HG02938 (cell line): ENCODE data around the gene ZFPM1.
"Not testable (repeated sequence)": the region's sequence is repeated elsewhere in the genome, so short reads cannot be mapped to it uniquely, and the experiment has no call there.

ENCODE experiments used
- ATAC-seq: cut with Tn5 transposase; IDR thresholded peaks from one replicate; pipeline ENCODE4 v1.9.1; 2021; ENCODE audit warnings: mild to moderate bottlenecking, moderate library complexity; ENCODE audit not compliant: unreplicated experiment

Gene ZFPM1

GRCh38 chr16:88478889-88479792 lies 26.1 kb downstream of the ZFPM1 start:
- no peak for ATAC-seq

DNA sequence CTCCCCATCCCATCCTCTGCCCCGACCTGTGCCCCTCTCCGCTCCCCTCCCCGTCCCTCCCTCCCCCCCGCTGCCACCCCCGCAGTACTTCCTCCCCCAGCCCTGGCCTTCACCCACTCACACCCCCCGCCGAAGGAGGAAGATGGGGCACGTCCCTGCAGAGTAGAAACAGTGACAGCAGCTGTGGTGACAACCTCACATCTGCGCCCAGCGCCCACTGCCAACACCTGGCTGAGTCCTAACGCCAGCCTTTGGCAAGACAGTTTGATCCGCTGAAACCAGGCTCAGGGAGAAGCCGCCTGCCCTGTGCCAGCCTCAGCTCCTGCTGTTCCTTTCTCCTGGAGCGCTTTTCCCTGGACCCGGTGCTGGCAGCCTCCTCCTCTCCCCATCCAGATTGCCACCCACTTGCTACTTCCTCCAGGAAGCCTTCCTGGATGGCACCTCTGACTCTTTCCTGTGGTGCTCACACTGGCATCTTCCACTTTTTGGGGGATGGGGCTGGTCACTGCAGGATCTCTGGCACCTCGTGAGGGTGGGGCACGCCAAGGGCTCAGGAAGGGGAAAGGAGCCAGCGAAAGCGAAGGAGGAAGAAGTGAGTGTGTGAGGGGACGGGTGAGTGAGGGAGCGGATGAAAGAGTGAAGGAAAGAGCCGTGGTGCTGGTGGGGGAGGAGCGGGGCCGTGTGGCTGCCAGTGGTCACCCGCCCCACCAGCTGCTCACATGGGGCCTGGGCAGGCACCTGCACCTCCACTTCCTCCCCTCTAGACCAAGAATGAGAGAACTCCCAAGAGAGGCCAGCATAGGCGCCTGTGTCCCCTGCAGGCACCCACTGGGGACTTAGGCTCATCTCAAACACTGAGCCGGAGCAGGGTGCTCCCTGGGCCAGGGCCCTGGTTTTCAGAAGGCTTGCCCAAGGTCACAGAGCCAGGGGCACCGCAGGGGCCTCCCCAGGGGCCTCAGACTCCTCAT lies 27.0 kb downstream of the ZFPM1 start:
- no peak for ATAC-seq

GRCh38 chr16:88480829-88481228 lies 27.7 kb downstream of the ZFPM1 start:
- ATAC-seq, result no peak

GRCh38 chr16:88481851-88482250 lies 28.8 kb downstream of the ZFPM1 start:
- no peak for ATAC-seq

- ATAC-seq, result no peak
Measured at GRCh38 chr16:88482630-88483391, 29.7 kb downstream of the ZFPM1 start.

GRCh38 chr16:88483392-88483641 lies 30.2 kb downstream of the ZFPM1 start:
- ATAC-seq, result no peak

- ATAC-seq, result no peak
Measured at GRCh38 chr16:88484505-88485365, 31.7 kb downstream of the ZFPM1 start.

GRCh38 chr16:88485366-88485741 lies 32.3 kb downstream of the ZFPM1 start:
- not testable (repeated sequence) for ATAC-seq

DNA sequence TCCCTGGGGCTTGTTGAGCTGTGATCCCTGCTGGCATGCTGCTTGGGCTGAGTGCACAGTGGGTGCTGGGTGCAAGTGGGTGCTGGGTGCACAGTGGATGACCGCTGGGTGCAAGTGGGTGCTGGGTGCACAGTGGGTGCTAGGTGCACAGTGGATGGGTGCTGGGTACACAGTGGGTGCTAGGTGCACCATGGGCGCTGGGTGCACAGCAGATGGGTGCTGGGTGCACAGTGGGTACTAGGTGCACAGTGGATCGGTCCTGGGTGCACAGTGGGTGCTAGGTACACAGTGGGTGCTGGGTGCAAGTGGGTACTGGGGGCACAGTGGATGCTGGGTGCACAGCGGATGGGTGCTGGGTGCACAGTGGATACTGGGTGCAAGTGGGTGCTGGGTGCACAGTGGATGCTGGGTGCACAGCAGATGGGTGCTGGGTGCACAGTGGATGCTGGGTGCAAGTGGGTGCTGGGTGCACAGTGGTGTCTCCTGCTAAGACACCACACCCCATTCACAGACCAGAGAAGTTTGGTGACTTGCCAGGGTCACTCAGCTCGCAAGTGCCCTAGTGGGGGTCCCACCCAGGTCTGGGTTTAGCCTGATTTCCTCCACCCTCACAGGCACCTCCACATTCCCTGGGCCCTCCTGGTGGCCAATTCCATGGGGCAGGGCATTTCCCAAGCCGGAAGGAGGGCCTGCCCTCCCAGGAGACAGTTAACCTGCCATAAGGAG lies 33.5 kb downstream of the ZFPM1 start:
- no peak for ATAC-seq

GRCh38 chr16:88487124-88487432 lies 34.0 kb downstream of the ZFPM1 start:
- ATAC-seq, result no peak

DNA sequence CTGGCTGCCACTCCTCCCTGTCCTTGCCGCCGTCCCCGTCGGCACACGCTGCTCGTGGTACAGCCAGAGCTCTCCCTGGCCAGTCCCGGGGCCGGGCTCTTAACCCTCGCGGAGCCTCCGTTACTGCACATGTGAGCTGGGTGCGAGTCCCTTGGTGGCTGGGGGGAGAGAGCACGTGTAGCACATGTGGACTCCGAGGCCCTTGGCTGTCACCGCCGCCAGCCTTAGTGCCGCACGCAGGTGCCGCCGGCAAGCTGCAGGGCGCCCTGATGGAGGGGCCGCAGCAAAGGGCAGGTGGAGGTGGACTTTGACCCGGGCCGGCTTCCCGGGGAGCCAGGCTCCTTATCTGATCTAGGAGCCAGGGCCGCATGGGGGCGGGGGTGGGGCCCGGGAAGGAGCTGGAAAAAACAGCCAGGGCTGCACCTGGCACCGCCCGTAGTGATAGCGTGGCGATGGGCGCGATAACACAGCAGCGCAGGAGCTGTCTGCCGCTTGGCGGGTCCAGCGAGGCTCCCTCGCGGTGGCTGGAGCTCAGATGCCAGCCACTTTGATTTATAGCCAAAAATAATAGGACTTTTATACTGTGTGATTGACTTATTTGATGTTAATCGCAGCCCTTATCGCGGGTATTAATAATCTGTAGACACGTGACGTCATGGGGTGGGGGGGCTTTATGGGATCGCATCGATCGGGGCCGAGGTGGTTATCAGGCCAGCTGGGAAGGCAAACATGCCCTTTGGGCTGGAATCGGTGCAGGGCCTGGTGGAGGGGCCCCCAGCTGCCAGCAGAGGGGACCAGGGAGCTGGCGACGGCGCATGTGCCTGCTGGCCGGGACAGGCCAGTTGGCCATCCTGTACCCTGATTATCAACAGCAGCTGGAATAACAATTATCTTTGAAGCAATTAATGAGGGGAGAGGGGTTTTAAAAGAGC lies 35.1 kb downstream of the ZFPM1 start:
- no peak for ATAC-seq

DNA sequence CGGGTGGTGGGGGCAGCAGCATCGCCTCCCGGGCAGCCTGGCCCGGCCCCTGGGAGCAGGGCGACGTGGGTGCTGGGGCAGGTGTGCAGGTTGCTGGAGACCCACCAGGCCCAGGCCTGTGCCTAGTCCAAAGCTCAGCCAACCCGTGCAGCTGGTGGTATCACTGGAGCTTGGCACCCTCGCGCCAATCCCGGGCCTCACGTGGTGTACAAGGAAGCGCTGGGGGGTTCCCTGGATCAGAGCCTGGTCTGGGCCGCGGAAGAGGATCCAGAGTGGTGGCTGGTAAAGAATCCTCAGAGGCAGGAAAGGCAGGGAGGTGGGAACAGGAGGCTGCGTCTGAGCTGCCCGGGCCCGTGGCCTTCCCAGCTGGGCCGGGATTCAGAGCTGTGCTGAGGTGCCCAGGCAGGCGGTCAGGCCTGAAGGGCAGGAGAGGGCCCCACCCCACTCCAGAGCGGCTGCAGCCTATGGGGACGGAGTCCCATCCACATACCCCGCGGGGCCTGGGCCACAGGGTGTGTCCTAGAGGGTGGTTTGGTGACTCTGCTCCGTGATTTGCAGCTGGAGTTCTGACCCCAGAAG lies 36.2 kb downstream of the ZFPM1 start:
- ATAC-seq, result no peak

- no peak for ATAC-seq
Measured at GRCh38 chr16:88491001-88491559, 38.0 kb downstream of the ZFPM1 start.

DNA sequence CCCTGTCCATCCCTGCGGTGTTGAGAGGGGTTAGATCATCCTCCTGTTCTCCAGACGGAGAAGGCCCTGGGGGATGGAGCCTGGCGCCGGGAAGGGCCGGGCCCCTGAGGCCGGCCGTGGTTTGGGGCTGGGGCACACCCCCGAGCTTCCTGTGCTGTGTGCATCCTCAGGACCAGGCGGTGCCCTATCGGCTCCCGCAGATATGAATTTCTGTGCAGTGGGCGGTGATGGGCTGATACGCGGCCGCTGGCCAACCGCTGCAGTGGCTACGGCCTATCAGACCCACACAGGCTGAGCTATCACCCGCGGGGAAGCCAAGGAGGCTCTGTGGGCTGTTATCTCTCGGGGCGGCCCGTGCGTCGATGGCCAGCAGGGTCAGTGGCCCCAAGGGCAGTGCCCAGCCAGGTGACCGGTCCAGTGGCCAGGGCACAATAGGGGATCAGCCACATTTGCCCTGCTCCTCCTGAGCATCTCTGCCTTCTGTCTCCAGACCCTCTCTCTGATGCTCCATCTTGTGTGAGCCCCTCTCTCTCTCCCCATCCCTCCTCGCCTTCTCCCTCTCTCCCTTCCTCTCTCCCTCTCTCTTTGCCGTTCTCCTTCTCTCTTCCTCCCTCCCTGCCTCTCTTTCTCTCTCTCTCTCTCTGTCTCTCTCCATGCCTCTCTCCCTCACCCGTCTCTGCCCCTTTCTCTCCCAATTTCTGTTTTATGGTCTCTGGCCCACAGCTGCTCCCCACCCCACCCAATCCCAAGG lies 38.7 kb downstream of the ZFPM1 start:
- no peak for ATAC-seq

DNA sequence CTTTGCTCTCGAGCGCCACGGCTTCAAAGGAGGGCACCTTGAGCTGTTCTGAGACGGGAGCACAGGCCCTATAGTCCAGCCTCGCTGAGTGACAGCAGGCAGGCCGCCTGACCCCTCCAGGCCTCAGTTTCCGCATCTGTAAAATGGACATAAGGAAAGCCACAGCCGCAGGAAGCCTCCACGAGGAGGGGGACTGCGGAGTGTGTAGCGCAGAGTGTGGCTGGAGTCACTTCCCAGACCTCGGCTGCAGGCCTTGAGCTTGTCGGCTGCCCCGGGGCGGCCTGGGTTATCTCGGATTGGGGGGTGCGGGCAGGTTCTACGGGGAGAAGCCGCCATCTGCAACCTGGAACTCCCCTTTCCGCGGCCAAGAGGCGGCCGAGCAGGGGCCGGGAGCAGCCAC lies 40.8 kb downstream of the ZFPM1 start:
- ATAC-seq, result no peak

DNA sequence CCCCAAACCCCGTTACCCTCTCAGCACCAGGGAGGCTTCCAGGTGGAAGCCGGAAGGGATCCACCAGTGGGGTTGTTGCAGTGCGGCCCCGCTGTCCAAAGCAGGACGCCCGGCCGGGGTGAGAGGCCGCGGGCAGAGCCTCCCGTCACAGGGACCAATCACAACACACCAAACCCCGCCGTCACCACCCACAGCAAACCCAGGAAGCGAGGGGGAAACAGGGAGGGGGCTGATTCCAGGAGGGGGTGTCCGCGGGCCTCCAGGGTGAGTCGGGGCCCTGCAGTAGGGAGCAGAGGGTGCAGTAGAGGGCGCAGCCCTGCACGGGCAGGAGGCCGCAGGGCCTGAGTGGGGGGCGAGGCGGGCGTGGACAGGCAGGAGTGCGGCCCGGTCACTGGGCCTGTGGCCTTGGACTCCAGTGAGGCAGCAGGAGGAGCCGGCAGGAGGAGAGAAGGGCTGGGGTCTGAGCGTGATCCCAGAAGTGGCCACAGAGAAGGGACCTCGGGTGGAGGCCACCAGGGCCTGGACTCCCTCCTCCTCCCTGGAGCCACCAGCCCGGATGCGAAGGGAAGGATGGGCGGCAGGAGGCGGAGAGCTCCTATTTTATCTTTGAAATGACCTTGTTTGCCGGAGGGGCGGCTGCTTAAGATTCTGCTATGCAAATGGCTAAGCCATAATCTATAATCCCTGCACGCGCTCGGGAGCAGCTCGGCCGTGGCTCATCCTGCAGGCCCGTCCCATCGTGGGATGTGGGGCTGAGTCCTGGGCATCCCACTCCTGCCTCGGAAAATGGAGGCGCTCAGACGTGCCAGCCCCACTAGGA lies 41.5 kb downstream of the ZFPM1 start:
- ATAC-seq, result no peak
